HG03066 (cell line): Measurements from ENCODE around the gene LMO4.

ENCODE experiments used
- ATAC-seq: cut with Tn5 transposase; IDR thresholded peaks from one replicate; pipeline ENCODE4 v1.9.1; 2021; ENCODE audit warnings: low read depth; ENCODE audit not compliant: unreplicated experiment

Gene LMO4

DNA sequence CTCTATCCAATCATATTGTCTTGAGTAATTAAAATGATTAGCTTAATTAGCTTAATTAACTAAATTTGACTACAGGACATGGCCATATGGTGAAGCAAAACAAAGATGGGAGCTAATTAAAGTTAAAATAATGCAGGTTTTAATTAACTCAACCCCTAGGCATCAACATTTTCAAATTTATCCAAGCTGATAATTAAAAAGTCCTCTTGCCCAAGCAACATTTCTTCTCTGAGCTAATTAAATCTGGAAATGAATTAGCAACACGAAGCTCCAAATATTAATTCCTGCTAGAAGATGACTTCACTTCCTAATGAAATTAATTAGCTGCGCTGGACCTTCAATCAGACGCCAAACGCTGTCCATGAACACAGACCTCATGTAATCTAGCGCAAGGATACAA, 27.9 kb downstream of the LMO4 start:
- no peak for ATAC-seq

DNA sequence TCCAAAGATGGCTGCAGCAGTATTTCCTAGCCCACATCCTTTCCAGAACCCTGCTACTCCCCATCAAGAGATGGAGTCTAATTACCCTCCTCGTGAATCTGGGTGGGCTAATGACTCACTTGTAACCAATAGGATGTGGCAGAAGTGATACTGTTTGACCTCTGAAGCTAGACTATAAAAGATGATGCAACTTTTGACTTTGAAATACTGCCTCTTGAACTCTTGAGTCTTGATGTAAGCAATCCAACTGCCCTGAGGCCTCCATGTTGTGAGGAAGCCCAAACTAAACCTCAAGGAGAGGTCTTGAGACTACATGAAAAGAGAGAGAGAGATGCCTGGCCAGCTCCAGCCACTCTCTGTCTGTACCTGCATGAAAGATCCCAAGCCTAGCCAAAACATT, 29.5 kb downstream of the LMO4 start:
- no peak for ATAC-seq

DNA sequence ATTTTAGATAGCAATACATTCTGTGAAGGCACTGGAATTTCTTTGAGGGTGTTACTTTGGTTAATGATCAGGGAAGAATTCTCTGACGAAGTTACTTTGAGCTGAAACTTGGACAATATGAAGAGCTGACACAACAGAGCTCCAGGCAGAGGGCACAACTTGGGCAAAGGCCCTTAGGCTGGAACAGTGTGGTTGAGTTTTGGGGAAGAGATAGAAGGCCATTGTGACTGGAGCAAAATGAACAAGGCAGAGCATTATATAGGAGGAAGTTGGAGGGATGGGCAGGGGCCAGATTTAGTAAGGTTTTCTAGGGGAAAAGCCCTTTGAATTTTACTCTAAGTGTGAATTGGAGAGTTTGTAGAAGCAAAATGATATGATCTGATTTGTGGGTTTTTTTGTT, 30.9 kb downstream of the LMO4 start:
- ATAC-seq, result no peak

DNA sequence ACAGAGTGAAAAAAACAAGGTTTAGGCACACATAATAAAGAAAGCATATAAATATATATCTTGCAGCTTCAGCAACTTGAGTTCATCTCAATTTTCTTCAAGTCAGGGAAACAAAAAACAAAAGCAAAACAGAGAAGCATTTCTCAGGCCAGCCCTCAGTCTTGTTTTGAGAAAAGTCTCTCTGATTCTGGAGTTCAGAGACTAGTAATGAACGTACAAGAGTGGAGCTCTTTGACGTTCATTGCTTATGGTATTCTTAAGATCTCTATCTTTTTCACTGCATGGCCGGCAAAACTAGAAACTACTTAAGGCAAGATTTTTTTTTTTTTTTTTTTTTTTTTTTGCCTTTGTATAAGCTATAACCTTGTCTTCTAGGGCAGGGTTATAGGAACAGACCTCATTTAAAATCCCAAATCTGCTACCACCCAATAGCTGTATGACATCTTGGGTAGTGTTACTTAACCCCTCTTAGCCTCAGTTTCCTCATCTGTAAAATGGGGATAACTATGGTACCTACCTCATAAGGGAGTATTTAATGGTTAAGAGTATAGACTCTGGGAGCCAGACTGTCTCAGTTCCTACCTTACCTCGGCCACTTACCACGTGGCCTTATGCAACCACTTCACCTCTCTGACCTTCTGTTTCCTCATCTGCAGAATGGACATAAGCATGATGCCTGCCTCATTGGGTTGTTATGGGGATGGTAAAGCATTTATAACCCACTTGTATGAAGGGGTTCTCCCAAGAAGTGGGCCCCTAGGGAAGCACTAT, 33.6 kb downstream of the LMO4 start:
- ATAC-seq, result no peak

DNA sequence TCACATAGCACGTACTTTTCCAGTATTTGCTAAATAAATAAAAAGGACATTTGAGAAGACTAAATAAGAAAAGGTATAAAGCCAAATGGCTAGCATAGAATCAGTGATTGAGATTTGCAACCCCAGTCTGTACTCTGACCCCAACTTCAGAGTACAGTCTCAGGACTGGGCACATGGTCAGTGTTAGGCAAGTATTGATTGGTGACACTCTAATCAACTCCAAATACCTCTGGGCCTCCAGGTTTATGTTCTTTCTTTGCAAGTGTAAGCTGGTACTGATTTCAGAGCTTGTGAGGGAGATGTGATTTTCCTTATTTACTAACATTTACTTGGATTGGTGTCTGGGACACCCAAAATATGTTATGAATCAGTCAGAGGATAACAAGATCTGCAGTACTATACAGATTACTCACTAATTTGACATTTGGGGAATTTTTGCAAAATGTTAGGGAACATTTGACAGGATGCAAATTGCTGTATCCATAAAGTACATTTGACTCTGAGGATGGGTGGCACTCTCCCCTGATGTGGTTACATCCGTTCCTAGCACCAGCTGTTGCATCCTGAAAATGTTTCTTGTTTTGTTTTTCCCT, 34.2 kb downstream of the LMO4 start:
- ATAC-seq, result no peak

- ATAC-seq, result no peak
Measured at GRCh38 chr1:87367549-87367948, 38.9 kb downstream of the LMO4 start.

DNA sequence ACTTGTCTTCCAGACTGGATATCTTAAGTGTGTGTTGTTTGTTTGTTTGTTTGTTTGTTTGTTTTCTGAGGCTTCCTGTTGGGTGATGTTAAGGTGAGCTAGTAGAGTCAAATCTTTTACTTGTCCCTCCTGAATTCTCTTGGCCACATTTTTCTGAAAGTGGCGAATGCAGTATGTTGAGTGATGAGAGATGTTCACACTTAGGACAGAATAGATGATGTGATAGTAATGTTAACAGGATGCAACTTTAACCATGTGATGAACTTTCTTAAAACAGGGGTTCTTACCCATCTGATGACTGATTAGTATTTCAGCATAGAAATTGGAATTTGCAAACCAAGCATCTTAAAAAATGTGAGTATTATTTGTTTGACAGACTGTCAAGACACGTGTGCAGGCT, 40.2 kb downstream of the LMO4 start:
- ATAC-seq, result no peak

GRCh38 chr1:87369736-87370478, 41.2 kb downstream of the LMO4 start:
- ATAC-seq, result no peak

- ATAC-seq, result no peak
Measured at GRCh38 chr1:87370544-87370943, 41.9 kb downstream of the LMO4 start.

- ATAC-seq, result no peak
Measured at GRCh38 chr1:87379306-87379705, 50.6 kb downstream of the LMO4 start.

GRCh38 chr1:87386217-87386790, 57.6 kb downstream of the LMO4 start:
- no peak for ATAC-seq

DNA sequence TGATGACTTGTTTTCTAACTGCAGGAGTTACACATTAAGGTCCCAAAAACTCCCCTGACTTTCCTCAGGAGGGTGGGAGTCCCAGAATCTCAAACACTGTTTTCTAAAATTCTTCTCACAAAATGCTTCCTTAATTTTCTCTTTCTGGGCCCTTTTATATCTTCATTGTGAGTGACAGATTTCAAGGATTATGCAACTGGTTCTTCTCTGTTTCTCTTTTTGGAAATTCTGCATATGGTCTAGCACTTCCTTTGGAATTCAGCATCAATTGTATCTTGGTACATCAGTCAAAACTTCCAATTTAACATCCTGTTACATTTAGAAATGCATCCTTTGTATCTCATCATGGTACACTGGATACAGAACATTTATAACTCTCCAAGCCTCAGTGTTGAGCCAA, 59.7 kb downstream of the LMO4 start:
- no peak for ATAC-seq

DNA sequence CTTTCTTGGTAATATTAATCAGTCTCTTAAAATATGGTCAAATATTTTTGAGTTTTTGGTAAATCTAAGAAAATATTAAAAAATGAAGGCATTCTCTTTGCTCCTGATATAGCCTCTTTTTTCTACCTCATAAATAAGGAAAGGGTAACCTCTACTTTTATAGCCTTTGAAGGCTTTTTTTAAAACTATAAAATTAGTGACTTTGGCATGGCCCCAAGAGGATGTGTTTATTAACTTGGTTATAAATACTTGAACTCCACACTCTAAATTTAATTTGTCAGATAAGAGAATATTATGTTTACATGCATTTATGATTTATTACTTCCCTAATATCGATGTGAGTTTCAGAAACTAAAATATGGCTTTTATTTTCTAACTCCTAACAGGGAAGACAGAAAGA, 60.3 kb downstream of the LMO4 start:
- no peak for ATAC-seq

- no peak for ATAC-seq
Measured at GRCh38 chr1:87389546-87389945, 60.9 kb downstream of the LMO4 start.

- no peak for ATAC-seq
Measured at GRCh38 chr1:87392248-87393192, 63.8 kb downstream of the LMO4 start.

- ATAC-seq, result peak; percentile 56
Measured at GRCh38 chr1:87393445-87394085, 64.9 kb downstream of the LMO4 start.

DNA sequence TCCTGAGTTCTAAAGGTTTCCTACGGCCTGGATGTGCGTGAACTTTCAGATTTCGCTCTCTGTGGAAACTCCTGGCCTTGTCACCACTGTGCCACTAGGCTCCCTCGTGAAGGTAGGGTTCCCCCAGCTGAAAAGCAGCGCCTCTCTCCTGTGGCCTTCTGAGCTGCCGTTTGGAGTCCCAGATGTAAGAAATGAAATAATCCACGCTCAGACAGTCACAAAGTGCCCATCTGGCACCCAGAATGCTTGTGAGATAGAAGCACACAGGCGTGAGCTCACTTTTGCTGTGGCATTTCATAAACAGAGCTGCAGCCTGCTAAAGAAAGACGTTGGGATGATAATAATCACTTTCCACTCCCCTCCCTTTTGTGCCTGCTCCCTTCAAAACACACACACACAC, 65.8 kb downstream of the LMO4 start:
- ATAC-seq, result no peak

- no peak for ATAC-seq
Measured at GRCh38 chr1:87394982-87395381, 66.3 kb downstream of the LMO4 start.
